Muscle of leg (tissue), 11 donors: ENCODE data around the gene NEK2. TPM values are rescaled to one million over a fixed set of nuclear protein-coding genes. Genes with fewer than 3 reads are reported as not detected.
"Not testable (repeated sequence)": the region's sequence is repeated elsewhere in the genome, so short reads cannot be mapped to it uniquely, and the experiment has no call there.

Source experiments
- DNase-seq: peaks from one replicate; pipeline ENCODE4 v3.0.0; 2013
- H3K27ac ChIP-seq: one replicate; pipeline ENCODE4 v1.5.1; 2013; ENCODE audit warnings: mild to moderate bottlenecking, low read length, control low read depth
- H3K27me3 ChIP-seq: one replicate; pipeline ENCODE4 v1.6.1; 2013; ENCODE audit warnings: low read length; ENCODE audit not compliant: control insufficient read depth, insufficient read depth
- H3K36me3 ChIP-seq: one replicate; pipeline ENCODE4 v1.6.1; 2013; ENCODE audit warnings: low read length; ENCODE audit not compliant: control insufficient read depth, insufficient read depth
- H3K4me1 ChIP-seq: one replicate; pipeline ENCODE4 v1.6.1; 2013; ENCODE audit warnings: low read length; ENCODE audit not compliant: control insufficient read depth, insufficient read depth
- H3K4me3 ChIP-seq: one replicate; pipeline ENCODE4 v1.5.1; 2013; ENCODE audit warnings: low read length, control low read depth
- H3K9me3 ChIP-seq: replicated peaks from 2 replicates; pipeline ENCODE4 v1.6.1; 2013; ENCODE audit warnings: low read depth, low read length; ENCODE audit not compliant: control insufficient read depth
- WGBS: methylation state at CpG from one replicate; pipeline ENCODE4 v1.1.5; 2013; ENCODE audit warnings: missing lambda C conversion rate; ENCODE audit not compliant: insufficient coverage; 5-methylcytosine and 5-hydroxymethylcytosine counted together
- polyA plus RNA-seq, 8 donors: library from polyadenylated mRNA; unstranded; fragments of 120-200 nt; gene quantifications; one replicate each; pipeline versions ENCODE4 v1.2.1 to v1.2.3, GENCODE V29; 2013; ENCODE audit warnings: inconsistent platforms in 1 of 8, low replicate concordance in 1 of 8; ENCODE audit not compliant: insufficient read length in 8 of 8, insufficient read depth in 1 of 8
- total RNA-seq: library from RNA; stranded (reverse); fragments of 120-200 nt; gene quantifications from one replicate; pipeline ENCODE4 v1.2.4, GENCODE V29; 2013

Gene NEK2
- total and polyA plus RNA-seq, 9 donors: 6.0 to 11.5 (median 8.4) TPM

DNA sequence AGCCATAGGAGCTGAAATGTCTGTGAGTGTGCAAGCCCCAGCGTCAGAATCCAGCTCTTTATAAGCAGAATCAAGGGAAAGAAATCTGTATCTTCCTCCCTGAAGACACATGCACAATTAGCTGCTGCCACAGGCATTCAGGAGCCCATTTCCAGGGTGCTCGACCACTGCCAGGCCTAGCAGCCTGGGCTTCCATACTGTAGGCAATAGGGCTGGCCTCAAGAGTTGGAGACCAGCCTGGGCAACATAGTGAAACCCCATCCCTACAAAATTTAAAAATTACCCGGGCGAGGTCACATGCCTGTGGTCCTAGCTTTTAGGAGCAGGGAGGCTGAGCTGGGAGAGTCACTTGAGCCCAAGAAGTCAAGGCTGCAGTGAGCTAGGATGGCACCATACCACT is 41.0 kb downstream of the NEK2 start:
- H3K4me1 ChIP-seq: peaks cover 27% of the 10 kb centered on the region
- WGBS: 55% methylated on average over 2 of the region's 4 CpGs
- no peak overlapping the region for H3K4me3 ChIP-seq
- no peaks in the 10 kb centered on the region for H3K27me3 ChIP-seq
- H3K36me3 ChIP-seq: no peaks in the 10 kb centered on the region
- no peaks in the 10 kb centered on the region for H3K9me3 ChIP-seq
- no peak for DNase-seq
- no peak overlapping the region for H3K27ac ChIP-seq

DNA sequence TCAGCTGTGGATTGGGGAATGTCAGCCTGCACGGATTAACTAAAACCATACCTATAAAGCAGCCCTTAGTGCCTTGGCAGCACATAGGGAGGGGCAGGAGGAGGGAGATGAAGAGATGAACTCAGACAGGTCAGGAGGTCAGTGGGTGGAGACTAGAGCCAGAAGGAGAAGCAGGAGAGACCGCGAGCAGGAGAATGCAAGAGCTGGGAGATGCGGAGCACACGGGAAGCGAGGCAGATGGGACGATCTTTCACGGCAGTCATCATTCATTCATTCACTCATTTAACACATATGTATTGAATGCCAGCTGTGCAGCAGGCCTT is 41.9 kb downstream of the NEK2 start:
- no peak overlapping the region for H3K27ac ChIP-seq

DNA sequence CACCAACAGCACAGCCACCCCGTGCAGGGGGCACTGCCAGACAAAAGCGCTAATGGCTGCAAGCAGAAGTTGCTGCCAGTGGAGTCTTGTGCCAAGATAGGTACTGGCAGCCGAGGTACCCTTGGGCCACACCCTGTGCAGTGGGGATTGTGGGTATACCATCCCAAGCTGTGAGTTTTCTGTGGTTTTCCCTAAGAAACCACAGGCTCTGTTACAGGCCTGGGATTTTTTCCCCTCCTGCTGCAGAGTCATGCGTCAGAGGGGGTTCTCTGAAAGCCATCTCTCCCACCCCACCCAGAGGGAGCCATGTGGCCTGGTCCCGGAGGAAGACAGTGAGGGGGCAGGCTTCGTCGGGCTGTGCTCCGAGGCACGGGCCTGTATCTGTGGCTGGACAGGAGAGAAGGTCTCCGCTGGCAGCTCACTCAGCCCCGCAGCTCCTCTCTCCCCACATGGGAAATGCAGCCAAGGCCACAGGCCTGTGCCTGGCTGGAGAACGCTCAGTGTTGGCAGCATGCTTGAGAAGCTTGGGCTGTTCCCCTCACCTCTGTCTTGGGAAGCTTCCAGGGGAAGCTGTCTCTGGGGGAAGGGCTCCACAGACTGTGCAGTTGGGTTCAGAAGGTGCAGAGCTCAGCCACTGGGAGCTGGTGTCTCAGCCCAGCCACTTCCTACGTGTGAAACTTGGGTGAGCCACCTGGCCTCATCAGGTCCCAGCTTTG is 42.5 kb downstream of the NEK2 start:
- DNase-seq: no peak
- Histone ChIP-seq H3K4me1 (peaks cover 37% of the 10 kb centered on the region), H3K9me3 (no peaks in the 10 kb centered on the region), H3K4me3 (no peak overlapping the region), H3K27me3 (no peaks in the 10 kb centered on the region), H3K27ac (no peak overlapping the region), H3K36me3 (no peaks in the 10 kb centered on the region)
- 53% methylated on average over 3 of the region's 13 CpGs for WGBS

More for the DNA sequence above, 41.9 kb downstream of the NEK2 start:
- no peak for DNase-seq
- no peaks in the 10 kb centered on the region for H3K9me3 ChIP-seq
- peaks cover 33% of the 10 kb centered on the region for H3K4me1 ChIP-seq
- WGBS: 100% methylated on average over 1 of the region's 8 CpGs
- H3K27me3 ChIP-seq: no peaks in the 10 kb centered on the region
- H3K36me3 ChIP-seq: no peaks in the 10 kb centered on the region
- H3K4me3 ChIP-seq: no peak overlapping the region

DNA sequence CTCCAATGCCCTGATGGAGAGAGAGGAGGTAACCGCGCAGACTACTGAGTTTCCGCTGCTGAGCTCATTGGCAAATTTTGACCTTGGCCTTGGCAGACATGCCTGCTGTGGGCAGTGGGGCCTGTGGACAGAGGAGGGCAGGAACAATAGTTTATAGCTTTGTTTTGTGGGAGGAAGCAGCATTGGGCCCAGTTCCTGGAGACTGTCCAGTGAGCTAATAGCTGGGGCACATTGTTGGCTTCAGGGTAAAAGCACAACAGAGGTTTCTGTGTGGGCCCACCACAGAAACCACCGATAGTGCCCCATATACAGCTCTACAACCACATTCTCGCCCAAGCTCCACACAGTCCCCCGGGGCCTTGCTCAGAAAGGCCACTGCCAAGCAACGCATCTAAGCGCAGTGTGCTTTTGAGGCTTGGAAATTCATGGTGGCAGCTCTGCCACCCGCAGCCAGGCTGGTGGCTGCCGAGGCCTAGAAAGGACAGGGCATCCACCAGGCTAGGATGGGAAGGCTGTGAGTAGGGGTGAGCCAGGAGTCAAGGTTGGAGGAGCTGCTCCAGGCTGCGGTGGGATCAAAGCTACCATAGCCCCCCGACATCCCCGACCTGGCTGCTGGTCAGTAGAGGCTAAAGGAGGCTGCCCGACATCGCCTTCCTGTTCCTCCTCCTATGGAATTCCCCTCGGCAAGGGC is 43.2 kb downstream of the NEK2 start:
- H3K27me3 ChIP-seq: no peaks in the 10 kb centered on the region
- WGBS: 94% methylated on average over 13 of the region's 16 CpGs
- H3K36me3 ChIP-seq: no peaks in the 10 kb centered on the region
- no peak for DNase-seq
- H3K9me3 ChIP-seq: no peaks in the 10 kb centered on the region
- peaks cover 37% of the 10 kb centered on the region for H3K4me1 ChIP-seq
- H3K4me3 ChIP-seq: no peak overlapping the region
- no peak overlapping the region for H3K27ac ChIP-seq

DNA sequence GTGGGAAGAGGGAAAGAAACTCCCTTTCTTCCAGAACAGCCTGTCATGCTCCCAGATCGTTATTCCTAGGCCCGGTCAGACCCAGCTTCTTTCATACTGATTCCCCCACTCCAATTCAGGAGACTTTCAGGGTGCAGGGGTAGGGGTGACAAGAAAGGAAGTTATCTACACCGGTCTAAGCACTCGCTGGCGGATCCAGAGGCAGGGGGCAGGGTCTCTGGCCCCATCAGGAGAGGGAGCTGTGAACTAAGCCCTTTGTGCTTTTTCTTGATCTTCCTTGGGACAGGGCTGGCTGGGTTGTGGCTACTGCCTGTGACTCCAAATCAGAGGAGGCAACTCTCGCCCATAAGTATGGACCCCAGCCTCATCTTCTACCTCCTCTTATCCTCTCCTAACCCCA is 44.3 kb downstream of the NEK2 start:
- H3K27me3 ChIP-seq: no peaks in the 10 kb centered on the region
- no peak overlapping the region for H3K4me3 ChIP-seq
- peaks cover 37% of the 10 kb centered on the region for H3K4me1 ChIP-seq
- DNase-seq: no peak
- H3K9me3 ChIP-seq: no peaks in the 10 kb centered on the region
- WGBS: 100% methylated on average over 4 of the region's 6 CpGs
- peak overlapping the region; percentile 13 for H3K27ac ChIP-seq
- no peaks in the 10 kb centered on the region for H3K36me3 ChIP-seq

GRCh38 chr1:211630236-211631081 is 45.0 kb downstream of the NEK2 start:
- Histone ChIP-seq H3K4me3 (no peak overlapping the region), H3K9me3 (no peaks in the 10 kb centered on the region), H3K4me1 (peaks cover 37% of the 10 kb centered on the region), H3K27ac (no peak overlapping the region), H3K36me3 (no peaks in the 10 kb centered on the region), H3K27me3 (no peaks in the 10 kb centered on the region)
- no peak for DNase-seq
- 30% methylated on average over 7 of the region's 17 CpGs for WGBS

DNA sequence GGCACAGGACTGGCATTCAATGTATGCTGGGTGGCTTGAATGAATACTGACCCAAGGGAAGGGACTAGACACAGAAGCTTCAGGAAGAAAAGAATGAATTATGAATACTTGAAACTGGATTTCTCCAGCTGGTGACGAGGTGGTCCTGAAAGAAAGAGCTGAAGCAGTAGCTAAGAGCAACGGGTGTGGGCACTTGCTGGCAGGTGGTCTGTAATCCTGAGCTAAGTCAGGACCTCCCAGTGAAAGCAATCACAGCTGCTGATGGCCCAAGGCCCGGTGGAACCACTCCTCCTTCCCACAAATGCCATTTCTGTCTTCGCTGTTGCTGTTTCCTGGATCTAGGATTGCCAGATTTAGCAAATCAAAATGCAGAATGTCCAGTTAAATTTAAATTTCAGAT is 47.0 kb downstream of the NEK2 start:
- Histone ChIP-seq H3K9me3 (no peaks in the 10 kb centered on the region), H3K27me3 (no peaks in the 10 kb centered on the region), H3K27ac (peak overlapping the region; percentile 84), H3K36me3 (no peaks in the 10 kb centered on the region), H3K4me3 (no peak overlapping the region), H3K4me1 (peaks cover 34% of the 10 kb centered on the region)
- DNase-seq: peak; percentile 78
- 13% methylated on average over 3 of the region's 4 CpGs for WGBS

DNA sequence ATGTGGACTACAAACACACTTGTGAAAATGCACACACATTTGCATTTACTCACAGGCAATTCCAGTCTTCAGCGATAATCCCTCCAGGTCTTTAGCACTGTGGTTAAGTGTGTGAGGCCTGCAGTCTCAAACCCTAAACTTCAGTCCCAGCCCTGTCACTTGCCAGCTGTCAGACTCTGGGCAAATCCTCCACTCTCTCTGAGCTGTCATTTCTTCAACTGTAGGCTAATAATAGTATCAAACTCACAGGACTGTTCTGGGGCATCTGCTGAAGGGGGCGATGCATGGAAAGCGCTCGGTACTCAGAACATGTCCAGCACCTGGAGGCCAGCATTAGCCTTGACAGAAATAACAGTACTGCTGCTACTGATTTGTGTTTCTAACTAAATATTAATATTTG is 48.2 kb downstream of the NEK2 start:
- no CpG with 5 or more reads among the region's 4 CpGs for WGBS
- H3K4me1 ChIP-seq: peaks cover 23% of the 10 kb centered on the region
- no peaks in the 10 kb centered on the region for H3K36me3 ChIP-seq
- H3K27ac ChIP-seq: peak overlapping the region; percentile 13
- no peak overlapping the region for H3K4me3 ChIP-seq
- no peaks in the 10 kb centered on the region for H3K9me3 ChIP-seq
- peak; percentile 52 for DNase-seq
- no peaks in the 10 kb centered on the region for H3K27me3 ChIP-seq

GRCh38 chr1:211625866-211626265 is 49.6 kb downstream of the NEK2 start:
- not testable (repeated sequence) for H3K27ac ChIP-seq, DNase-seq, H3K27me3 ChIP-seq, H3K36me3 ChIP-seq, H3K4me3 ChIP-seq, H3K9me3 ChIP-seq
- H3K4me1 ChIP-seq: peaks cover 15% of the 10 kb centered on the region
- no CpG with 5 or more reads among the region's 7 CpGs for WGBS

GRCh38 chr1:211625040-211625439 is 50.4 kb downstream of the NEK2 start:
- no CpG with 5 or more reads among the region's 2 CpGs for WGBS
- peak; percentile 42 for DNase-seq
- Histone ChIP-seq H3K36me3 (no peaks in the 10 kb centered on the region), H3K4me1 (peaks cover 9% of the 10 kb centered on the region), H3K27me3 (no peaks in the 10 kb centered on the region), H3K4me3 (no peak overlapping the region), H3K9me3 (no peaks in the 10 kb centered on the region), H3K27ac (no peak overlapping the region)
